Gastroesophageal sphincter (tissue), 3 donors: ENCODE data around the gene SPPL3.

Source experiments
- CTCF ChIP-seq, 4 experiments: fragments of 200-600 bp in 2 of 4; fragments of 450-650 bp in 2 of 4; sonication (generic) in 1 of 4; IDR thresholded peaks; one replicate each; pipeline ENCODE4 v1.5.1; 2017 to 2019; ENCODE audit warnings: antibody characterized with exemption in 4 of 4, mild to moderate bottlenecking in 2 of 4, moderate library complexity in 2 of 4
- POLR2A ChIP-seq, 2 donors: fragments of 450-650 bp; IDR thresholded peaks; one replicate each; pipeline ENCODE4 v1.6.1; 2017; ENCODE audit warnings: antibody characterized with exemption in 2 of 2, mild to moderate bottlenecking in 2 of 2, moderate library complexity in 1 of 2
- POLR2AphosphoS5 ChIP-seq: sonication (generic); formaldehyde crosslinking; IDR thresholded peaks from one replicate; pipeline ENCODE4 v1.6.1; 2017; ENCODE audit warnings: antibody characterized with exemption

- no peak for TF ChIP-seq CTCF (IDR thresholded peaks at IDR 0.05)
- TF ChIP-seq POLR2A (IDR thresholded peaks at IDR 0.05), result no peak
- no peak for TF ChIP-seq POLR2AphosphoS5
Measured at GRCh38 chr12:120748242-120748641, 155.9 kb downstream of the SPPL3 start.
